ENCODE results near the gene PMVK. TPM values are rescaled to one million over a fixed set of nuclear protein-coding genes. Genes with fewer than 3 reads are reported as not detected.
A peak's percentile ranks its signal among the peaks of the same experiment; 100 is the strongest.

Gene PMVK
- total RNA-seq, 1 donor = 6.2 TPM

- H3K9me3 ChIP-seq (ENCODE audit: low read depth, low read length) = no peaks in the 10 kb centered on the region
- H3K4me3 ChIP-seq (ENCODE audit: insufficient read depth, low read length) = peak overlapping the region; percentile 83
- no peak overlapping the region for H2AFZ ChIP-seq (ENCODE audit: low read length)
- peaks cover 48% of the 10 kb centered on the region for H3K4me1 ChIP-seq (ENCODE audit: insufficient read depth, low read length)
- H4K20me1 ChIP-seq (ENCODE audit: insufficient read depth, low read length) = peaks cover 39% of the 10 kb centered on the region
- DNase-seq (ENCODE audit: insufficient read length, low spot score, missing footprints) = peak; percentile 80
- H3K79me2 ChIP-seq (ENCODE audit: insufficient read depth, low read length) = peaks cover 59% of the 10 kb centered on the region
- H3K36me3 ChIP-seq (ENCODE audit: insufficient read depth, low read length) = peaks cover 57% of the 10 kb centered on the region
- no peaks in the 10 kb centered on the region for H3K27me3 ChIP-seq (ENCODE audit: insufficient read depth, low read length)
- H3K27ac ChIP-seq (ENCODE audit: low read depth, low read length) = peak overlapping the region; percentile 37
- H3K4me2 ChIP-seq (ENCODE audit: insufficient read depth, low read length) = peak overlapping the region; percentile 99
- no peak for TF ChIP-seq CTCF (IDR thresholded peaks at IDR 0.05; ENCODE audit: extremely low read depth, low read depth, low read length)
Measured at GRCh38 chr1:154967331-154967950, 30.9 kb upstream of the PMVK start.

GRCh38 chr1:154966111-154966510, 29.6 kb upstream of the PMVK start:
- H3K4me3 ChIP-seq (ENCODE audit: insufficient read depth, low read length) = no peak overlapping the region
- H3K27me3 ChIP-seq (ENCODE audit: insufficient read depth, low read length) = no peaks in the 10 kb centered on the region
- peaks cover 61% of the 10 kb centered on the region for H3K79me2 ChIP-seq (ENCODE audit: insufficient read depth, low read length)
- peaks cover 40% of the 10 kb centered on the region for H3K4me1 ChIP-seq (ENCODE audit: insufficient read depth, low read length)
- H3K4me2 ChIP-seq (ENCODE audit: insufficient read depth, low read length) = no peak overlapping the region
- no peak for TF ChIP-seq CTCF (IDR thresholded peaks at IDR 0.05; ENCODE audit: extremely low read depth, low read depth, low read length)
- peaks cover 39% of the 10 kb centered on the region for H4K20me1 ChIP-seq (ENCODE audit: insufficient read depth, low read length)
- H2AFZ ChIP-seq (ENCODE audit: low read length) = no peak overlapping the region
- H3K27ac ChIP-seq (ENCODE audit: low read depth, low read length) = no peak overlapping the region
- H3K9me3 ChIP-seq (ENCODE audit: low read depth, low read length) = no peaks in the 10 kb centered on the region
- peak; percentile 21 for DNase-seq (ENCODE audit: insufficient read length, low spot score, missing footprints)
- H3K36me3 ChIP-seq (ENCODE audit: insufficient read depth, low read length) = peaks cover 59% of the 10 kb centered on the region

- no peak overlapping the region for H3K4me2 ChIP-seq (ENCODE audit: insufficient read depth, low read length)
- H3K9me3 ChIP-seq (ENCODE audit: low read depth, low read length) = no peaks in the 10 kb centered on the region
- H3K4me1 ChIP-seq (ENCODE audit: insufficient read depth, low read length) = peaks cover 39% of the 10 kb centered on the region
- no peak overlapping the region for H3K27ac ChIP-seq (ENCODE audit: low read depth, low read length)
- no peak for TF ChIP-seq CTCF (IDR thresholded peaks at IDR 0.05; ENCODE audit: extremely low read depth, low read depth, low read length)
- H3K4me3 ChIP-seq (ENCODE audit: insufficient read depth, low read length) = no peak overlapping the region
- no peak for DNase-seq (ENCODE audit: insufficient read length, low spot score, missing footprints)
- no peaks in the 10 kb centered on the region for H3K27me3 ChIP-seq (ENCODE audit: insufficient read depth, low read length)
- peaks cover 41% of the 10 kb centered on the region for H4K20me1 ChIP-seq (ENCODE audit: insufficient read depth, low read length)
- no peak overlapping the region for H2AFZ ChIP-seq (ENCODE audit: low read length)
- peaks cover 56% of the 10 kb centered on the region for H3K79me2 ChIP-seq (ENCODE audit: insufficient read depth, low read length)
- H3K36me3 ChIP-seq (ENCODE audit: insufficient read depth, low read length) = peaks cover 63% of the 10 kb centered on the region
Measured at GRCh38 chr1:154964359-154964758, 27.8 kb upstream of the PMVK start.

GRCh38 chr1:154963643-154964042, 27.1 kb upstream of the PMVK start:
- H3K9me3 ChIP-seq (ENCODE audit: low read depth, low read length) = no peaks in the 10 kb centered on the region
- peaks cover 32% of the 10 kb centered on the region for H3K4me1 ChIP-seq (ENCODE audit: insufficient read depth, low read length)
- DNase-seq (ENCODE audit: insufficient read length, low spot score, missing footprints) = peak; percentile 74
- no peaks in the 10 kb centered on the region for H3K27me3 ChIP-seq (ENCODE audit: insufficient read depth, low read length)
- no peak for TF ChIP-seq CTCF (IDR thresholded peaks at IDR 0.05; ENCODE audit: extremely low read depth, low read depth, low read length)
- H4K20me1 ChIP-seq (ENCODE audit: insufficient read depth, low read length) = peaks cover 34% of the 10 kb centered on the region
- H3K4me3 ChIP-seq (ENCODE audit: insufficient read depth, low read length) = no peak overlapping the region
- H3K4me2 ChIP-seq (ENCODE audit: insufficient read depth, low read length) = no peak overlapping the region
- H3K27ac ChIP-seq (ENCODE audit: low read depth, low read length) = no peak overlapping the region
- H3K36me3 ChIP-seq (ENCODE audit: insufficient read depth, low read length) = peaks cover 69% of the 10 kb centered on the region
- peaks cover 49% of the 10 kb centered on the region for H3K79me2 ChIP-seq (ENCODE audit: insufficient read depth, low read length)
- no peak overlapping the region for H2AFZ ChIP-seq (ENCODE audit: low read length)
